ENCODE results near the gene AMPH. TPM values are rescaled to one million over a fixed set of nuclear protein-coding genes. Genes with fewer than 3 reads are reported as not detected.

AMPH gene
- total RNA-seq, 1 donor from 2014 or later = 0.23 TPM

DNA sequence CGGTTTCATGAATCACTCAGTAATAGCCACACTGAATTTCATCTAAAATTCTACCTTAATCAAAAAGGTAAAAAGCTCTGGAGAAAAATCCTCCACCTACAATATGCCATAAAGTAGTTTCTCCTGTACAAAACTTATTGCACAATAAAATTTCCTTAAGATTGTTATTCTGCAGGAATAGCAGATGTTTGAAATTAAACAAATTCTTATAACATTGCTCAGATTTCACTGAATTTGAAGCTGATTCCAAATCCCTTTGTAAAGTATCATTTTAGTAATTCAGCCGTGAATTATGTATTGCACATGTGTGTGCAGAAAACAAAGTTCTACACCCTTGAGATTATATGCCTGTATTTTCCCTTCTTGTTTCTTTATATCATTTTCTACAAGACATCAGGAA, 123.8 kb downstream of the AMPH start:
- no peak overlapping the region for H3K4me3 Mint-ChIP-seq (ENCODE audit: low read depth)
- H3K4me1 Mint-ChIP-seq (ENCODE audit: low read depth) = no peaks in the 10 kb centered on the region
- intact Hi-C loops (cut with micrococcal nuclease) = no loop called here
- DNase-seq (ENCODE audit: low spot score) = no peak
- H3K36me3 Mint-ChIP-seq (ENCODE audit: low read depth) = no peaks in the 10 kb centered on the region
- no peak overlapping the region for H3K27ac Mint-ChIP-seq
- peaks cover 9% of the 10 kb centered on the region for H3K27me3 Mint-ChIP-seq (ENCODE audit: low read depth)
- no peaks in the 10 kb centered on the region for H3K9me3 Mint-ChIP-seq

GRCh38 chr7:38506756-38507155, 124.4 kb downstream of the AMPH start:
- H3K4me3 Mint-ChIP-seq (ENCODE audit: low read depth) = no peak overlapping the region
- peaks cover 9% of the 10 kb centered on the region for H3K27me3 Mint-ChIP-seq (ENCODE audit: low read depth)
- no peaks in the 10 kb centered on the region for H3K4me1 Mint-ChIP-seq (ENCODE audit: low read depth)
- intact Hi-C loops (cut with micrococcal nuclease) = no loop called here
- DNase-seq (ENCODE audit: low spot score) = no peak
- H3K36me3 Mint-ChIP-seq (ENCODE audit: low read depth) = no peaks in the 10 kb centered on the region
- H3K27ac Mint-ChIP-seq = no peak overlapping the region
- no peaks in the 10 kb centered on the region for H3K9me3 Mint-ChIP-seq

- Mint-ChIP-seq H3K4me3 (ENCODE audit: low read depth) (no peak overlapping the region), H3K27ac (no peak overlapping the region), H3K9me3 (no peaks in the 10 kb centered on the region), H3K36me3 (ENCODE audit: low read depth) (no peaks in the 10 kb centered on the region), H3K4me1 (ENCODE audit: low read depth) (no peaks in the 10 kb centered on the region), H3K27me3 (ENCODE audit: low read depth) (peaks cover 9% of the 10 kb centered on the region)
- DNase-seq (ENCODE audit: low spot score) = no peak
- intact Hi-C loops (cut with micrococcal nuclease) = no loop called here
Observed at GRCh38 chr7:38506004-38506403, 125.2 kb downstream of the AMPH start.

DNA sequence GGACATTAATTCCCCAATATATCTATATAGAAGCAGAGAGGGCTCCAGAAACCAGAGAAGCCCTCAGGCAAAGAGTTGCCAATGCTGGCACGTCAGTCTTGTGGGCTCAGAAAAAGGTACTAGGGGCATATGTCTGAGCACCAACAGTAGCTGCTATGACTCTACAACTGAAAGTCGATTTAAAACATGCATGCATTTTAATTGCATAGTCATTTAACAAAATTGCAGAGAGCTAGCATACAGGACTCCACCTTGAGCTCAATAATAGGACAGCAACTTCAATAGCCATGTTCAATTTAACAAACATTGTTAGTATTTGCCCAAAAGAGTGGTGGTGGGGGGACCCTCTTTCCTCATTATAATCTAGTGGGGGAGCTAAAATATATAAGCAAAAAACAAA, 126.5 kb downstream of the AMPH start:
- no peaks in the 10 kb centered on the region for H3K4me1 Mint-ChIP-seq (ENCODE audit: low read depth)
- no peak for DNase-seq (ENCODE audit: low spot score)
- no peaks in the 10 kb centered on the region for H3K9me3 Mint-ChIP-seq
- peaks cover 11% of the 10 kb centered on the region for H3K27me3 Mint-ChIP-seq (ENCODE audit: low read depth)
- no peaks in the 10 kb centered on the region for H3K36me3 Mint-ChIP-seq (ENCODE audit: low read depth)
- intact Hi-C loops (cut with micrococcal nuclease) = no loop called here
- H3K4me3 Mint-ChIP-seq (ENCODE audit: low read depth) = no peak overlapping the region
- H3K27ac Mint-ChIP-seq = no peak overlapping the region

DNA sequence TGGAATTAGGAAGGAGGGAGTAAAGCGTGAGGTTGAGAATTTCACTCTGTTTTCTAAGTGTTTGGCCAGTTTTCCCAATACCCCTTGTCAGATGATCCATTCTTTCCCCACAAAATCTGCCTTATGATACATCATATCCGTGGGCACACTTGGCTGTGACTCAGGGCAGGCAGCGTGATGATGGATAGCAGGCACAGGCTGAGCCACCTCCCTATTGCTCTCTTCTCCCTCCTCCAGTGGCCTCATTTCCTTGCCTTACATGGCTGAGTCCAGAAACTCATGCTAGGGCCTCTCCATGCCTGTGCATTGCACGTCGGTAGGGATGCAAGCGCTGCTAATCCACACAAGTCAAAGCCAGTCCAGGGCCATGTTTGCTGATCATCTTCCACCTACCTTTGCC, 128.3 kb downstream of the AMPH start:
- no peak overlapping the region for H3K27ac Mint-ChIP-seq
- H3K4me3 Mint-ChIP-seq (ENCODE audit: low read depth) = no peak overlapping the region
- no peaks in the 10 kb centered on the region for H3K9me3 Mint-ChIP-seq
- H3K36me3 Mint-ChIP-seq (ENCODE audit: low read depth) = no peaks in the 10 kb centered on the region
- intact Hi-C loops (cut with micrococcal nuclease) = no loop called here
- peaks cover 18% of the 10 kb centered on the region for H3K27me3 Mint-ChIP-seq (ENCODE audit: low read depth)
- H3K4me1 Mint-ChIP-seq (ENCODE audit: low read depth) = no peaks in the 10 kb centered on the region
- DNase-seq (ENCODE audit: low spot score) = no peak

- no peaks in the 10 kb centered on the region for H3K4me1 Mint-ChIP-seq (ENCODE audit: low read depth)
- DNase-seq (ENCODE audit: low spot score) = no peak
- H3K9me3 Mint-ChIP-seq = no peaks in the 10 kb centered on the region
- intact Hi-C loops (cut with micrococcal nuclease) = no loop called here
- no peak overlapping the region for H3K27ac Mint-ChIP-seq
- peaks cover 18% of the 10 kb centered on the region for H3K27me3 Mint-ChIP-seq (ENCODE audit: low read depth)
- H3K4me3 Mint-ChIP-seq (ENCODE audit: low read depth) = no peak overlapping the region
- H3K36me3 Mint-ChIP-seq (ENCODE audit: low read depth) = no peaks in the 10 kb centered on the region
Observed at GRCh38 chr7:38502289-38502688, 128.9 kb downstream of the AMPH start.

DNA sequence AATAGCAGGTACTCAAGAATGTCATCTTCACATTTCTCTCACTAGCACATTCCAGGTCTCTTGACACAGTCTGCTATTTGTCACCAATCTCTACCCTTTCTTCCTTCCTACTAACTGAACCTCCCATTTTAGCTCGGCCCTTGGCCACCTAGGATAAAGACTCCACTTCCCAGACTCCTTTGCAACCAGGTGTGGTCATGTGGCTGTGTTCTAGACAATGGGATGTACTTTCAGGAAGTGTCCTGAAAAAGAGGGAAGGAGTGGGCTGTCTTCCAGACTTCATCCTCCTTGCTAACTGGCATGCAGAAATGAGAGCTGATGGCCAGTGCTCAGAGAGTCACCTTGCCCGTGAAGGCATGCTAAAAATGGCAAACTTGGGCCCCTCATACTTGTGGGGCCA, 139.2 kb downstream of the AMPH start:
- no peaks in the 10 kb centered on the region for H3K36me3 Mint-ChIP-seq (ENCODE audit: low read depth)
- no peak overlapping the region for H3K4me3 Mint-ChIP-seq (ENCODE audit: low read depth)
- intact Hi-C loops (cut with micrococcal nuclease) = no loop called here
- no peak overlapping the region for H3K27ac Mint-ChIP-seq
- peaks cover 9% of the 10 kb centered on the region for H3K27me3 Mint-ChIP-seq (ENCODE audit: low read depth)
- H3K9me3 Mint-ChIP-seq = no peaks in the 10 kb centered on the region
- DNase-seq (ENCODE audit: low spot score) = no peak
- no peaks in the 10 kb centered on the region for H3K4me1 Mint-ChIP-seq (ENCODE audit: low read depth)

- Mint-ChIP-seq H3K9me3 (peaks cover 8% of the 10 kb centered on the region), H3K27me3 (ENCODE audit: low read depth) (peaks cover 33% of the 10 kb centered on the region), H3K4me3 (ENCODE audit: low read depth) (no peak overlapping the region), H3K27ac (no peak overlapping the region), H3K4me1 (ENCODE audit: low read depth) (no peaks in the 10 kb centered on the region), H3K36me3 (ENCODE audit: low read depth) (no peaks in the 10 kb centered on the region)
- intact Hi-C loops (cut with micrococcal nuclease) = loop anchor here (5.0 kb wide), 1 partner anchor 45 kb away; no protein-coding TSS in a partner anchor
- no peak for DNase-seq (ENCODE audit: low spot score)
Observed at GRCh38 chr7:38482521-38482920, 148.7 kb downstream of the AMPH start.

DNA sequence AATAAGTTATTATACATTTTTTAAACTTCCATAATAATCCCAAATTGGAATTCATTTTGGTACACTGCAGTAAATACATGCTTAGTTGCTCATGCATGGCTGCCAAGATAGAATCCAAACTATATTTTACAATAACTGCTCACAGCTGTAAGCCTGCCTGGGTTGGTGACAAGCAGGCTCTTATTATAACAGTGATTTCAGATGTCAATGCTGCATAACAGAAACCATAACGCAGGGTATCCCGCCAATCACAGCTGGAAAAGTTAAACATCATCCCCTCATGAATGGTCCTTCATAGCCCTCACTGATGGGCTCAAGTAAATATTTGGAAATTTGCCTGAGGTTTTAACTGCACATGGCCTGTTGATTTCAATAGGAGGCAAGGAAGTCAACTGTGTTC, 149.8 kb downstream of the AMPH start:
- H3K4me1 Mint-ChIP-seq (ENCODE audit: low read depth) = no peaks in the 10 kb centered on the region
- H3K27ac Mint-ChIP-seq = no peak overlapping the region
- intact Hi-C loops (cut with micrococcal nuclease) = loop anchor here (5.0 kb wide), 1 partner anchor 44 kb away; no protein-coding TSS in a partner anchor
- H3K27me3 Mint-ChIP-seq (ENCODE audit: low read depth) = peaks cover 32% of the 10 kb centered on the region
- no peaks in the 10 kb centered on the region for H3K36me3 Mint-ChIP-seq (ENCODE audit: low read depth)
- peaks cover 8% of the 10 kb centered on the region for H3K9me3 Mint-ChIP-seq
- no peak for DNase-seq (ENCODE audit: low spot score)
- no peak overlapping the region for H3K4me3 Mint-ChIP-seq (ENCODE audit: low read depth)

DNA sequence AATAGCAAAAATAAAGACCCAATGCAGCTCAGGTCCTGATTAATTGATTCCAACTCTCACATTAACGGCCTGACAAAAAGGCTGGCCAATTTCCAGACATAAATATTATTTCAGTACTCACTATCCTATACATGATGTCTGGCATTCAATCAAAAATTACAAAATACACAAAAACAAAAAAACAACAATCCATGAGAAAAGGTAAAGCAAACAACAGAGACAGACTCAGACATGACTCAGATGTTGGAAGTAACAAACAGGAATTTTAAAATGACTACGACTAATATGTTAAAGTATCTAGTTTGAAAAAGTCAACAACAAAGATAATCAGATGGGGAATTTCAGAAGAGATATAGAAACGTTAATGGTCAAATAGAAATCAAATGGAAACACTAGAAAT, 152.8 kb downstream of the AMPH start:
- Mint-ChIP-seq H3K27ac (no peak overlapping the region), H3K4me3 (ENCODE audit: low read depth) (no peak overlapping the region), H3K4me1 (ENCODE audit: low read depth) (no peaks in the 10 kb centered on the region), H3K9me3 (peaks cover 4% of the 10 kb centered on the region), H3K27me3 (ENCODE audit: low read depth) (peaks cover 15% of the 10 kb centered on the region), H3K36me3 (ENCODE audit: low read depth) (no peaks in the 10 kb centered on the region)
- DNase-seq (ENCODE audit: low spot score) = no peak
- intact Hi-C loops (cut with micrococcal nuclease) = loop anchor here (5.0 kb wide), 1 partner anchor 51 kb away; no protein-coding TSS in a partner anchor

- intact Hi-C loops (cut with micrococcal nuclease) = loop anchor here (5.0 kb wide), 1 partner anchor 50 kb away; no protein-coding TSS in a partner anchor
- Mint-ChIP-seq H3K27ac (no peak overlapping the region), H3K36me3 (ENCODE audit: low read depth) (no peaks in the 10 kb centered on the region), H3K4me3 (ENCODE audit: low read depth) (no peak overlapping the region), H3K27me3 (ENCODE audit: low read depth) (peaks cover 12% of the 10 kb centered on the region), H3K9me3 (peaks cover 4% of the 10 kb centered on the region), H3K4me1 (ENCODE audit: low read depth) (no peaks in the 10 kb centered on the region)
- no peak for DNase-seq (ENCODE audit: low spot score)
Observed at GRCh38 chr7:38477333-38477732, 153.8 kb downstream of the AMPH start.

- intact Hi-C loops (cut with micrococcal nuclease) = loop anchor here (5.0 kb wide), 1 partner anchor 49 kb away; no protein-coding TSS in a partner anchor
- Mint-ChIP-seq H3K4me1 (ENCODE audit: low read depth) (no peaks in the 10 kb centered on the region), H3K27ac (no peak overlapping the region), H3K36me3 (ENCODE audit: low read depth) (no peaks in the 10 kb centered on the region), H3K27me3 (ENCODE audit: low read depth) (peaks cover 10% of the 10 kb centered on the region), H3K9me3 (peaks cover 4% of the 10 kb centered on the region), H3K4me3 (ENCODE audit: low read depth) (no peak overlapping the region)
- DNase-seq (ENCODE audit: low spot score) = no peak
Observed at GRCh38 chr7:38476764-38477163, 154.4 kb downstream of the AMPH start.

GRCh38 chr7:38465956-38466355, 165.2 kb downstream of the AMPH start:
- no peak overlapping the region for H3K4me3 Mint-ChIP-seq (ENCODE audit: low read depth)
- intact Hi-C loops (cut with micrococcal nuclease) = no loop called here

More at GRCh38 chr7:38465956-38466355, 165.2 kb downstream of the AMPH start:
- Mint-ChIP-seq H3K4me1 (ENCODE audit: low read depth) (peaks cover 19% of the 10 kb centered on the region), H3K27ac (no peak overlapping the region), H3K36me3 (ENCODE audit: low read depth) (no peaks in the 10 kb centered on the region), H3K27me3 (ENCODE audit: low read depth) (no peaks in the 10 kb centered on the region), H3K9me3 (peaks cover 4% of the 10 kb centered on the region)
- no peak for DNase-seq (ENCODE audit: low spot score)

All from activated T-helper 2 cell treated with anti-CD3 and anti-CD28 coated beads, Interferon-gamma antibody, Interleukin-2, Interleukin-4, amounts not matched to agents 10 μg/mL and 5 μg/mL and 100 μg/mL, durations not matched to agents 14 hours and 24 hours and 36 hours (primary cell).